ENCODE measurements around the gene ENOX2.
"Not testable (repeated sequence)": the region's sequence is repeated elsewhere in the genome, so short reads cannot be mapped to it uniquely, and the experiment has no call there.

Gene ENOX2

DNA sequence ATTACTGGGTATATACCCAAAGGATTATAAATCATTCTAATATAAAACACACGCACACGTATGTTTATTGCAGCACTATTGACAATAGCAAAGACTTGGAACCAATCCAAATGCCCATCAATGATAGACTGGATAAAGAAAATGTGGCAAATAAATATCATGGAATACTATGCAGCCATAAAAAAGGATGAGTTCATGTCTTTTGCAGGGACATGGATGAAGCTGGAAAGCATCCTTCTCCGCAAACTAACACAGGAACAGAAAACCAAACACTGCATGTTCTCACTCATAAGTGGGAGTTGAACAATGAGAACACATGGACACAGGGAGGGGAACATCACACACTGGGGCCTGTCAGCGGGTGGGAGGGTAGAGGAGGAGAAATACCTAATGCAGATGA, 83.6 kb downstream of the ENOX2 start:
- DNase-seq: not testable (repeated sequence)

DNA sequence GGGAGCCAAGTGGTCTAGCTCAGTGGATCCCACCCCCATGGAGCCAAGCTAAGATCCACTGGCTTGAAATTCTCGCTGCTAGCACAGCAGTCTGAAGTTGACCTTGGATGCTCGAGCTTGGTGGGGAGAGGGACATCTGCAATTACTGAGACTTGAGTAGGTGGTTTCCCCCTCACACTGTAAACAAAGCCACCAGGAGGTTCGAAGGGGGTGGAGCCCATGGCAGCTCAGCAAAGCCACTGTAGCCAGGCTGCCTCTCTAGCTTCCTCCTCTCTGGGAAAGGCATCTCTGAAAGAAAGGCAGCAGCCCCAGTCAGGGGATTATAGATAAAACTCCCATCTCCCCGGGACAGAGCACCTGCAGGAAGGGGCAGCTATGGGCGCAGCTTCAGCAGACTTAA, 89.1 kb downstream of the ENOX2 start:
- not testable (repeated sequence) for DNase-seq

DNA sequence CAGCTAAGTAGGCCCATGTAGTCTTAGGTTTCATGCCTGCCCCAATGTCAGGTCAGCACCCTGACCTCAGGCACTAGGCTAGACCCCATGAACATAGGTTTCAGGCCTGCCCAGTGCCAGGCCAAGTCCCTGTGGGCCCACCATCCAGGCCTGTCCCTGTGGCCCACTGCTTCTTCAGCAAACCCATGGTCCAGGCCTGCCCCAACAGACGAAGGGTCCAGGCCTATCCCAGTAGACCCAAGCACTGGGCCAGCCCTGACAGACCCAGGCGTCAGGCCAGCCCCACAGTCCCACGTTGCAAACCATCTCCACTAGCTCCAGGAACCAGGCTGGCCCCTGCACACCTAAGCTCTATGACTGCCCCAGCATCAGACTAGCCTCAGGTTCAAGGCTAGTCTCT, 92.4 kb downstream of the ENOX2 start:
- no peak for DNase-seq

DNA sequence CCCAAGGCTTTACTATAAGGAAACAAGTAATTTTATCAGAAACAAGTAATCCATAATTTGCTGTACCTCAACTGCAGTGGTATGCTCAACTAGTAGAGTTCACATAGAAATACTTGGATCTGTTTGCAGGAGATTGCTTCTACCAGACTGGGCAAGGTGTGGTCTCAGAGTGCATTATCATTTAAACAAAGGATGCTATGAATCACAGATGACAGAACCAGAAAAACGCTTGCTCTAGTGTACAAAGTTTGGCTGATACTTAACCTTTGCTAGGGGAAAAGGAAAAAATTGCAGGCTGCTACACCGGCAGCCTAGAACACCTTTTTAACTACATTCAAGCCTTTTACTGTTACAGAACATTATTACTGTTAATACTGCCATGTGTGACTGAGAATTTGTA, 97.1 kb downstream of the ENOX2 start:
- no peak for DNase-seq

DNA sequence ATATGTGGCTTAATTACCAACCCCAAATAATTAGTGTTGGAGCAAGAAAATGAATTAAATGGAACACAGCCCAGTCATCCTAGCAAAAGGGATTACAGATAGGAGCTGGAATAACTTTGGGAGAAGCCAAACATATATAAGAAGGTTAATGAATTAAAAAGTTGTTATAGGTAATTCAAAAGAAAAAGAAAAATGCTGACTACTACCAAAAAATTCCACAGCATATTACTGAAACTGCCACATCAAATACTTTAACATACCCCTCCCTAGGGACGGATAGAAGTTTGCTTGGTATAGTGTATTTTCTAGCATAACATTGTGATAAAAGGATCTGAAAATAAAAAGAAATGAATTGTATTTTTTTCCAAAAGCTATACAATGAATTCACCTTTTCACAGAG, 99.5 kb downstream of the ENOX2 start:
- DNase-seq: no peak

DNA sequence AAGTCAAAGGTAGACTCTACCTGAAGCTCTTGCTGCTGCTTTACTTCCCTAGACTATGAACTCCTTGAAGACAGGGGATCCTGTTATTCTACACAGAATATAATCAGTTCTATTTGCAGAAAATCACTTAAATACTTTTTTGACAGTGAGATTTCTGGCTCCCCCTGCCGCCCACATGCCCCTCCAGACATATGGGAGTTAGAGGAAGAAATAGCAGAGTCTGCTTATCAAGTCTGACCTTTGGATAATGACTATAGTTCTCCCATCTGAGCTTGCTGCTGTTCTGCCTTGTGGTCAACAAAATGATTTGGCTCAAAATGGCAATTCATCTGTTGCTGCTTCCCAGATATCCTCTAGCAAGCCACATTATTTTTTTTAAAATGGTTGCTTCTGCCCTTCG, 101.1 kb downstream of the ENOX2 start:
- DNase-seq: no peak

DNA sequence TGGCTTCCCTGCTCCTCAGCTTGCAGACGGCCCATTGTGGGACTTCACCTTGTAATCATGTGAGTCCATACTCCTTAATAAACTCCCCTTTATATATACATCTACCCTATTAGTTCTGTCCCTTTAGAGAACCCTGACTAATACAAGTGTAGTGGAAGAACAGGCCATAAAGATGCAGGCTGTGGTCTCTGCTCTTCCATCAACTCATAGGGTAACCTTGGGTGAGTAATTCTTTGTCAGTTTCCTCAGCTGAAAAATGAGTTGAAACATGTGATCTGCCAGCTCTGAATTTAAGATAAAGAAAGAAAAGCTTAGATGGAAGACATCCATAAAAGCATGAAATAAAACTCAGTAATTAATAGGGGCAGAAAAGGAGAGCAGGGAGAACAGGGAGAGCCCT, 103.6 kb downstream of the ENOX2 start:
- DNase-seq: no peak

DNA sequence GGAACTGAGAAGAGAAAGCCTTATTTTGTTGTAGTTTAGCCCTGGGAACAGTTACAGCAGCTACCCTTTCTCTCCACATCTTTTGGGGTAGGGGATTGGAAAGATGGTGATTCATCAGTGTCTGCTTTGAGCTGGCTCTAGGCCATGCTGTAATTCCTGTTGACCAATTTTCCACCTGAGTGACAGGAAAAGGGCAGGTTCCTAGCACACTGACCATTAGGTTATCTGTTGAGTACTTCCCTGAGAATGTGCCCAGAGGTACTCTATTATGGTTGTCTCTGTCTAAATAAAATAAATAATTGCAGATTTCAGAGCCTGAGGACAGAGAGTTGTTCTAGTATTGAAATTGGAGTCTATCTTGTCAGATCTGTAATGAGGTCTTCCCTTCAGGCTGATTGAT, 109.0 kb downstream of the ENOX2 start:
- DNase-seq: no peak

DNA sequence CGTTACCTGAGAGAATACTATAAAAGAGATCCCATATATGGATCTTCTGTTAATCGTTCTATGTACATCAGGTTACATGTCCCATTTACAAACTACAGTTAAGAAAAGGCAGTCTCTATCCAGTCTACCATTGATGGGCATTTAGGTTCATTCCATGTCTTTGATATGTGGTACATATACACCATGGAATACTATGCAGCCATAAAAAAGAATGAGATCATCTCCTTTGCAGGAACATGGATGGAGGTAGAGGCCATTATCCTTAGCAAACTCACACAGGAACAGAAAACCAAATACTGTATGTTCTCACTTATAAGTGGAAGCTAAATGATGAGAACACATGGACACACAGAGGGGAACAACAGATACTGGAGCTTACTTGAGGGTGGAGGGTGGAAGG, 111.1 kb downstream of the ENOX2 start:
- DNase-seq: not testable (repeated sequence)

DNA sequence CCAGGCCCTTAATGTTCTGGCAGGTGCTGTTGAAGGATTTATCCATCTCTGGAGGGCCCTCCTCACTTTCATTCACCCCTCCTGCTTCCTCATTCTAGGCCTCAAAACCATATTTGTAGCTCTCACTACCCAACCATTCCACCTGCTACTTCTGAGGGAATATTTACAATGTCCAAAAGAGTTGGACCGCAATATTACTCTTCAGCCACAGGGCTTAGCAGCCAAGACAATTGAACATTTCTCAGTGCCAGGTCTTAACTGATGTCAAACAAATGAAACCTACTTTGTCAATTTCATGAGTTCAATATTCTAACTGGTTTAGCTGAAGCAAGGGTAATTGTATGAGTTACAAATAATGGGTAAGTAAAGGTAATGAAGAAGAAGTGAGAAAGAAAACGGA, 113.2 kb downstream of the ENOX2 start:
- no peak for DNase-seq

DNA sequence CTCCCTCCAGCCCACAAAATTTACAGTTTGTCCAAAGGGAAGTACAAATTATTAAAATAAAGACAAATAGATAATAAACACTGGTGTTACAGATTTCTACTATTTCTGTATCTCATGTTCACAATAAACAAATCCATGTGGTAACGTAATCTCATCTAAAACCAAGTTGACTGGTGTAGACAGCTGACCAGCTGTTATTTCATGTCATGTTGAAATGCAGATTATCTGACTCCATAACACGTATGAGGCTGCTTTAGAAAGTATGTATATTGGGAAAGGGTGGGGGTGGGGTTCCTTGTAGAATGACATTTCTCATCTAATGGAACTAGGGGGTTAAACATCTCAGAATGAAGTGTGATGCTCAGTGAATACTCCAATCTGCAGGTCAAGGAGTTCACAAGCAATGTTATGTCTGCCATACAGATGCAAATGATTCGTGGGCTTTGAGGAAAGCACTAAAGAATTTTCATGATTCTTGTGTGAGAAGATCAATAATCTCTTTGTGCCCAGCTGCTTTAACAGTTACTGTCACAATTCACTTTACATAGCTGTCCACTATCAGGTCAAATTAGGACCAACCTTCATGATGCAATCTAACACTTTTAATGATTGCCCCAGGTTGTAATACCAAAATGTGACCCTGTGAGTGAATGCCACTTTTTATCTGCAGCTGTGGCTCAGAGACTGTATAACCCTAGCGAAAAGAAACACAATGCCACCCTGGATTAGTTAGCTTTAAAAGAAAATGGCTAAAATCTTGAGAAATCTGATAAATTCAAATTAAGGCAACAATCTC, 114.0 kb downstream of the ENOX2 start:
- DNase-seq: no peak

DNA sequence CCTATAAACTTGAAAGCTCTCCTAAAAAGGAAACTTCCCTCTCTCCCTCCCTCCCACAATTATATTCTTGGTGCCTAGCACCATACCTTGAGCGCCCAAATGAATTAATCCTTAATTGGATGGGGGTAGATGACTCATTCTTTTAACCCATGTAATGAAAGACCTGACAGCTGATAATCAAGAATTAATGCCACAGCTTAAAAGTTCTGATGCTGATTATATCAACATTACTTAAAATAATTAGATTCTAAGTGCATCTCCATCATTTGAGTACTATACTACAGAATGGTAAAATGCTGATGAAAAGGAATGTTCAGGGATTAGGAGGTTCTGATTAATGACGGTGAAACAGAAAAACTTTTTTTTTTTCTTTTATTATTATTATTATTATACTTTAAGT, 117.0 kb downstream of the ENOX2 start:
- DNase-seq: no peak

DNA sequence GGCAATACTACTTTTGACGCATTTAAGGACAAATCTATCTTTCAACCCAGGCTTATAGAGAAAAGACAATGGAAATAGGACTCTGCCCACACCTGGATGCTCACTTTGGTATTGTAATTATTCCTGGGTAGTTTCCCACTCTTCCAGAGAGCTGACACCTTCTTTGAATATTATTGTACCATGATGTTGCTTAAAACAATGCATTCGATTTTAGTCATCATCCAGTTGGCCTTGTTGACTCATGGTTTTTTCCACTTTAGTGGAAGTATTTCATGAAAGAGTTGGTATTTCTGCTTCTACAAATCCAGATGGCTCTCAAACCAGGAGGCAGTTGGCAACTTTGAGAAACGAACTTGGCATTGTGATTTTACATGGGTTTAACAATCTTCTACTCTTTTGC, 124.2 kb downstream of the ENOX2 start:
- no peak for DNase-seq

DNA sequence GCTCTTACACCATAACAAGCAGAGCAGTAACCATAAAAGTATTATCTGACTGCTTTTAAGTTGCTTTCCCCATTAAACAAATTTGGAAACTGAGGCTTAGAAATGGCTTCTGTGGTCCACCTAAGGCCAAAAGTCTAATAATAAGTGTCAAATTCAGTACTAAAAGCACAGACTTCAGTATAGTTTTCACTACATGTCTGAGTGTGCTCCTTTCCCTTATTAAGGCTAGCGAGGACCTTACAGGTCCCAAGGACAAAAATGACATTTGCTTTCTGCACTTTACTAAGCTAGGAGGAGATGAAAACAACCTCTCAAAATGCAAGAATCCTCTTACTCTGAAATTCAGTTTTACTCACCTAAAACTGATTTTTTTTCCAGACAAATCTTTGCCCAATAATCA, 127.2 kb downstream of the ENOX2 start:
- DNase-seq: no peak

DNA sequence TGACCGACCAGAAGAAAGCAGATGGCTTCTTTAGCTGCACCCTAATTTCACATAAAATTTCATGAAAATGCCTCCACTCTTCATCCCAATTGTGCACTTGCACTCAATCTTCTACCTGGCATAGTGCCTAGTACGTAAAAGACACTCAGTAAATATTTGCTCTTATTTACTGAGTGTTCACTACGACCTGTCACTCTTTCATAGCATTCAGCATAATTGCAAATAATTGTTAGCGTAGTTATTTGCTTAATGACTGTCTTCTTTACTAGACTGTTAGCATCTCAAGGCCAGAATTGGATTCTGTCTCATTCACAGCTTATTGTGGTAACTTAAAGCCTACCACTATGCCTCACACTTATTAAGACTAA, 130.2 kb downstream of the ENOX2 start:
- no peak for DNase-seq

DNA sequence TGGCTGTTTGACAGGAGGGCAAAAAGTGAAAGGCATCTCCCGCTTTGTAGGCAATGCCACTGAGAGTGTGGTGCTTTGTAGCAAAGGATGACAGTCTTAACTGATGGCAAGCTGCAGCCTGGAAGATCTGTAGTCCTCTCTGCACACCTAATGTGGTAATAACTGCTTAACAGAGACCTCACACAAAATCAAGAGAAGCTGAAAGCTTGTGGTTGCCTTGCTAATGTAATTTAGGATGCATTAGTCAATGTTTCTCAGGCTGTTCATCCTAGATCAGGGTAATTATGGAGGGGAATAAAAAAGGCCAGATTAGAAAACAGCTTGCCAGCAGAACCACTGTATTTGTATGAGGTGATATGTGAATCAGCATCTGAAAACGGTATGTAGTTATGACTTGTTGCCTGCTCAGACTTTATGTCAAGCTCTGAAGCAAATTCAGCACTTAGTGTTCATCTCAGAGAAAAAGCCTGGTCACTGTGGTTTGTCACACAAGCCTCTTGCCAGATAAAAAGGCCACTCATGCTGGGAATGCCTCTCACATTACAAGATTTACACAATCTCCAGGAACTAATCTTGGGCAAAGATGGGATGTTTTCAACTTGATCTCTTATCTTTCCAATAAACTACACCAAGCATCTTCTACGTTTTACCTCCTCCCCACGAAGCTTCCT, 130.8 kb downstream of the ENOX2 start:
- DNase-seq: no peak

DNA sequence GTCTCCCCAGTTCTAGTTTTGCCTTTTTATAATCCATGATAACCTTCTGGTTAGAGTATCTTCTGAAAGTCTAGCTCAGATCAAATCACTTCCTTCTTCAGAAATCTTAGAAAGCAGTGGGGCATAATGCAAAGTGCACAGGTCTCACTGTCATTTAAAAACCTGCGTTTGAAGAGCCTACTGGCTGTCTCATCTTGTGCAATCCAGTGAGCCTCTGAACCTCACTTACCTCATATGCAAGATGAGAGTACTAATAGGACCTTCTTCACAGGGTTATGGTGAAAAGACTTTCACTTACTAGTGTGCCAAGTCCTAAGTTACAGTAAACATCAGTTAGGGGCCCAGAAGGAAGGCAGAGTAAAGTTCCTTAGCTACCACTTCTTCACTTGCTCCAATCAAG, 131.4 kb downstream of the ENOX2 start:
- DNase-seq: no peak

DNA sequence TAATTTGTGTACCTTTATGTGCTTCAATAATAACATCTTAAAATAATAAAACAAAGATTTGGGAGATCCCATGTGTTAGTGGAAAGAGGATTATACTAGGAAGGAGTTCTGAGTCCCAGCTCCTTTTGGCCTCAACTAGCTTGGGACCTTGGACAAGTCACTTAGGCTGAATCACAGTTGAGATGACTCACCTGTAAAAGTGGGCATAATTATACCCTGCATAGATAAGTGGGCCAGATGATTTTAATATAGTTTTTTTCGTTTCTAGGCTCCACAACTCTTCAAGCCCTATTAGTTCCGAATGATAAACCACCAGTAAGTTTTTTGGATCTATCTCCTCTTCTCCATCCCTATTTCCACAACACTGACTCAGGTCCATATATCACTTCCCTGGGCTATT, 131.8 kb downstream of the ENOX2 start:
- no peak for DNase-seq

DNA sequence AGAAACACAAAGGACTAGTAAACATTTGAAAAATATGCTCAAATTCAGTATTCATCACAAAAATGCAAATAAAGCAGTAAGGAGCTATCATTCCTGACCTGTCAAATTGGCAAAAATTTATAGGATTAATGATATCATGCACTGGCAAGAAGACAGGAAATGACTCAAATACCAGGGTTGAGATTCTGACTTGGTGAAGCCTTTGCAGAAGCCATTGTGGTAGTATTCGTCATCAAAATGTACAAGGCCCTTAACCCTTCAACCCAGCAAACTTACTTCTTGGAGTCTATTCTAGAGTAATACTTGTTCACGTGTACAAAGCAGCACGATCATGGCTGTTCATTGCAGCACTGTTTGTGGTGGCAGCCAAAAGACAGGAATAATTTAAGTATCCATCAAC, 132.4 kb downstream of the ENOX2 start:
- no peak for DNase-seq

DNA sequence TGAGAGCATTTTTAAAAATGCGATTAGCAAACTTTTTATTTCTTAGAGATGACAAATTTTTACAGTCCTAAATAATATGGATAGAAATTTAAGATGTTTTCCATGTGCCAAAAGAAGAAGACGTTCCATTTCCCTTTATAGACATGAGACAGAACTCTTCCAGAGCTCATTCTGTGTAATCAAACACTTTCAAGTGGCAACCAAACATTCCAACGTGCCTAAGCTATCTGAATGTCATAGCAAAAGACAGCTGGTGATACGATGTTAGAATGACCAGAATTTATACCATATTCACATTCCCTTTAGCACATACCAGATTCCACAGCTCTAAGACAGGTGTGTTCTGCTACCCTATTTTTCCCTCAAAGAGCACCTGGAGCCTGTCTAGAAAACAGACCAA, 133.2 kb downstream of the ENOX2 start:
- no peak for DNase-seq

DNA sequence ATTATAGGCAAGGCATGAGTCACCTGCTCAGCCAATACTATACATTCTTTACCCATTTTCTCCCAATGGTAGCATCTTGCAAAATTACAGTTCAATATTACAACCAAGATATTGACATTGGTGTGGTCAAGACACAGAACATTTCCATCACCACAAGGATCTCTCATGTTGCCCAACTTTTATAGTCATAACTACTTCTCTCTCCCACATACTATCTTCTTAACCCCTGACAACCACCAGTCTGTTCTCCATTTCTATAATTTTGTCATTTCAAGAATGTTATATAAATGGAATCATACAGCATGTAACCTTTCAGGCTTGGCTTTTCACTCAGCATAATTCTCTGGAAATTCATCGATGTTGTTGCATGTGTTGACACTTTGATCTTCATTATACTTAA, 144.9 kb downstream of the ENOX2 start:
- DNase-seq: no peak

DNA sequence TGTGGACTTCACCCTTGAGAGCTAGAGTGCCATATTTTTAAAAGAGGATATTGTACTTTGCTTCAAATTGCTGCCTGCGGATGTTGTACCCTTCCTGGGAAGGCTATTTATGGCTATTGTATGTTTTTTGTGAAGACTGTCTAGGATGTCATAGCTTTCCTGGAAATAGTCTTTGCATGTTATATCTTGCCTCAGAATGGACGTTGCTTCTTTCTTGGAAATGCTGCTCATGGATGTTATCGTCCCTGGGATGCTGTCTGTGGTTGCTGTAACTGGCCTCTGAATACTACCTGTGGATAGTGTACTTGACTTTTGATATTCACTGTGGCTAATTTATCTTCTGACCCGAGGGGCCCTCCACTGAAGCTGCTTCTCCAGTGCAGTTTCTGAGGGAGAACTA, 146.8 kb downstream of the ENOX2 start:
- DNase-seq: no peak

DNA sequence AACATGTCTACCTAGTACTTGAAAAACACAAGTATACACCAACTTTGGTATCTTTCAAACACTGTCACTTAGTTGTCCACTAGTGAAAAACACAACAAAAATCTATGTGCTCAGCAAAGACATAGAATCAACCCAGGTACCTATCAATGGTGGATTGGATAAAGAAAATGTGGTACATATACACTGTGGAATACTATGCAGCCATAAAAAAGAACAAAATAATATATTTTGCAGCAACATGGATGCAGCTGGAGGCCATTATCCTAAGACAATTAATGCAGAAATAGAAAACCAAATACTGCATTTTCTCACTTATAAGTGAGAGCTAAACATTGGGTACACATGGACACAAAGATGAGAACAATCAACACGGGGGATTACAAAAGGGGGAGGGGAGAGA, 148.7 kb downstream of the ENOX2 start:
- DNase-seq: no peak

DNA sequence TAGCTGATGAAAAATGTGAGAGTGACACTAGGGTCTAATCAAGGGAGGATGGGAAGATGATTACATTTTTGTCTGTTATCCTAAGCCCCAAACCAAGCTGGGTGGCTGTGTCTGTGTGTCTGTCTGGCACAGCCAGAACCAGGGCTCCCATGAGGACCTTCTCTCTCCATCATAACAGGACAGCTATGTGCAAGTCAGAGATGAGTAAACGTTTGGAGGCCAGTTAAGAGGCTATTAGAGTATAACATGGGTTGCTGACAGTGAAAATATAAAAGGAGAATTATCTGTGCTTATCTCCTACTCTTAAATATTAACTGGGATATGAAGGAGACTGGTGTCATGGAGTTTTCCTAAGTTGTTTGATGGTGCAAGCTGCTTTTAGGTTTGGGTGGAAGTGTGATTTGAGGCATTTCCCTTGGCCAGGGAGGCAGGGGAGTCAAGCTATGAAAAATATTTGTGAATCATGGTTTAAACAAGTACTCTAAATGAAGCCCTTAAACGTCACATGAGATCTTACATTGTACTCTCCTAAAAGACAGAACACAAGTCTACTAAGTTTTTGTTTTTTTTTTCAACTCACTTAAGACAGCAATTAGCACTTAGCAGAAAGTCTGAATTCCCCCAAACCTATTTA, 156.2 kb downstream of the ENOX2 start:
- DNase-seq: no peak

DNA sequence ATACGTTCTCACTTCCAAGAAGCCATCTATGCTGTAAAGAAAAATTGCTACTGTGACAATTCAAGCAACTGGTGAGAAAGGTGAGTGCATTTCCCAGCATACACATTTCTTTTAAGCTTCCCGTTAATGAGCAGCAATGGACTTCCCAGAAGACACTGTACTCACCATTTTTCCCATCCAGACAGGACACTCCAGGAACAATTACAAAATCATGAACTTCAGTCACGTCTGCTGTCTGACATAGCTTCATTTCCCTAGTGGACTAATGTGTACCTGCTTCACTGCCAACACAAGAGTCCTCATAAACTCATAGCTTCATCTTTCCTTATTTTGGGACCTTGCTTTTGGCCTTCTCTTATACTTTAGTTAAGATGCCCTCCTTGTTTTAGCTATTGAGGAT, 156.9 kb downstream of the ENOX2 start:
- no peak for DNase-seq

Measured in stimulated activated CD4-positive, alpha-beta T cell treated with anti-CD3 and anti-CD28 coated beads, Interleukin-4, amount 100 ng/mL, for 4 hours (primary cell).